Fibroblast of lung (primary cell): ENCODE data around the gene FOXP2.

Experiments used
- CTCF ChIP-seq, 2 donors: IDR thresholded peaks in 1 of 2; conservative IDR thresholded peaks in 1 of 2; 1 replicate in 1 of 2; 2 replicates in 1 of 2; pipeline ENCODE4 v1.5.1; 2011 to 2012; ENCODE audit warnings: low read length in 2 of 2, control low read depth in 1 of 2, inconsistent platforms in 1 of 2, low read depth in 1 of 2, mild to moderate bottlenecking in 1 of 2
- EZH2 ChIP-seq: IDR thresholded peaks from 2 replicates; pipeline ENCODE4 v1.5.1; 2012; ENCODE audit warnings: low read length, control low read depth, mild to moderate bottlenecking; ENCODE audit errors: missing control alignments

- TF ChIP-seq CTCF (conservative IDR thresholded peaks at IDR 0.05 in 1 of 2, IDR thresholded peaks at IDR 0.05 in 1 of 2; ENCODE audit: low read depth in 1 of 2, low read length in 2 of 2) (no peak), EZH2 (no peak)
Observed at GRCh38 chr7:114522081-114522480, 107.5 kb downstream of the FOXP2 start.
